ENCODE measurements around the gene SGMS1.

The SGMS1 gene

GRCh38 chr10:50347394-50347802 is 276.4 kb downstream of the SGMS1 start:
- in situ Hi-C loops (cut with MboI; ENCODE audit: low sequenced_read_pairs), result no loop called here

GRCh38 chr10:50346942-50347341 is 276.8 kb downstream of the SGMS1 start:
- in situ Hi-C loops (cut with MboI; ENCODE audit: low sequenced_read_pairs), result no loop called here

- in situ Hi-C loops (cut with MboI; ENCODE audit: low sequenced_read_pairs), result no loop called here
Measured at GRCh38 chr10:50345545-50345944, 278.2 kb downstream of the SGMS1 start.

- in situ Hi-C loops (cut with MboI; ENCODE audit: low sequenced_read_pairs), result no loop called here
Measured at GRCh38 chr10:50343702-50344331, 279.9 kb downstream of the SGMS1 start.

GRCh38 chr10:50341987-50342386 is 281.8 kb downstream of the SGMS1 start:
- in situ Hi-C loops (cut with MboI; ENCODE audit: low sequenced_read_pairs), result no loop called here

- in situ Hi-C loops (cut with MboI; ENCODE audit: low sequenced_read_pairs), result no loop called here
Measured at GRCh38 chr10:50336140-50336539, 287.6 kb downstream of the SGMS1 start.

GRCh38 chr10:50335397-50335796 is 288.4 kb downstream of the SGMS1 start:
- in situ Hi-C loops (cut with MboI; ENCODE audit: low sequenced_read_pairs), result no loop called here

GRCh38 chr10:50334273-50334672 is 289.5 kb downstream of the SGMS1 start:
- in situ Hi-C loops (cut with MboI; ENCODE audit: low sequenced_read_pairs), result no loop called here

GRCh38 chr10:50333872-50334271 is 289.9 kb downstream of the SGMS1 start:
- in situ Hi-C loops (cut with MboI; ENCODE audit: low sequenced_read_pairs), result no loop called here

- in situ Hi-C loops (cut with MboI; ENCODE audit: low sequenced_read_pairs), result no loop called here
Measured at GRCh38 chr10:50332108-50332842, 291.5 kb downstream of the SGMS1 start.

GRCh38 chr10:50331486-50331885 is 292.3 kb downstream of the SGMS1 start:
- in situ Hi-C loops (cut with MboI; ENCODE audit: low sequenced_read_pairs), result no loop called here

- in situ Hi-C loops (cut with MboI; ENCODE audit: low sequenced_read_pairs), result no loop called here
Measured at GRCh38 chr10:50326757-50327701, 296.7 kb downstream of the SGMS1 start.

GRCh38 chr10:50326172-50326555 is 297.6 kb downstream of the SGMS1 start:
- in situ Hi-C loops (cut with MboI; ENCODE audit: low sequenced_read_pairs), result no loop called here

GRCh38 chr10:50325449-50326171 is 298.1 kb downstream of the SGMS1 start:
- in situ Hi-C loops (cut with MboI; ENCODE audit: low sequenced_read_pairs), result no loop called here

GRCh38 chr10:50324680-50325393 is 298.9 kb downstream of the SGMS1 start:
- in situ Hi-C loops (cut with MboI; ENCODE audit: low sequenced_read_pairs), result no loop called here

- in situ Hi-C loops (cut with MboI; ENCODE audit: low sequenced_read_pairs), result no loop called here
Measured at GRCh38 chr10:50324046-50324445, 299.7 kb downstream of the SGMS1 start.

- in situ Hi-C loops (cut with MboI; ENCODE audit: low sequenced_read_pairs), result no loop called here
Measured at GRCh38 chr10:50322077-50322476, 301.7 kb downstream of the SGMS1 start.

GRCh38 chr10:50318129-50318528 is 305.6 kb downstream of the SGMS1 start:
- in situ Hi-C loops (cut with MboI; ENCODE audit: low sequenced_read_pairs), result no loop called here

- in situ Hi-C loops (cut with MboI; ENCODE audit: low sequenced_read_pairs), result no loop called here
Measured at GRCh38 chr10:50316695-50317648, 306.8 kb downstream of the SGMS1 start.
